GM21619 (cell line): ENCODE measurements around the gene PTPRG.

ENCODE experiments used
- ATAC-seq: cut with Tn5 transposase; IDR thresholded peaks from one replicate; pipeline ENCODE4 v1.9.1; 2021; ENCODE audit not compliant: unreplicated experiment

PTPRG gene

DNA sequence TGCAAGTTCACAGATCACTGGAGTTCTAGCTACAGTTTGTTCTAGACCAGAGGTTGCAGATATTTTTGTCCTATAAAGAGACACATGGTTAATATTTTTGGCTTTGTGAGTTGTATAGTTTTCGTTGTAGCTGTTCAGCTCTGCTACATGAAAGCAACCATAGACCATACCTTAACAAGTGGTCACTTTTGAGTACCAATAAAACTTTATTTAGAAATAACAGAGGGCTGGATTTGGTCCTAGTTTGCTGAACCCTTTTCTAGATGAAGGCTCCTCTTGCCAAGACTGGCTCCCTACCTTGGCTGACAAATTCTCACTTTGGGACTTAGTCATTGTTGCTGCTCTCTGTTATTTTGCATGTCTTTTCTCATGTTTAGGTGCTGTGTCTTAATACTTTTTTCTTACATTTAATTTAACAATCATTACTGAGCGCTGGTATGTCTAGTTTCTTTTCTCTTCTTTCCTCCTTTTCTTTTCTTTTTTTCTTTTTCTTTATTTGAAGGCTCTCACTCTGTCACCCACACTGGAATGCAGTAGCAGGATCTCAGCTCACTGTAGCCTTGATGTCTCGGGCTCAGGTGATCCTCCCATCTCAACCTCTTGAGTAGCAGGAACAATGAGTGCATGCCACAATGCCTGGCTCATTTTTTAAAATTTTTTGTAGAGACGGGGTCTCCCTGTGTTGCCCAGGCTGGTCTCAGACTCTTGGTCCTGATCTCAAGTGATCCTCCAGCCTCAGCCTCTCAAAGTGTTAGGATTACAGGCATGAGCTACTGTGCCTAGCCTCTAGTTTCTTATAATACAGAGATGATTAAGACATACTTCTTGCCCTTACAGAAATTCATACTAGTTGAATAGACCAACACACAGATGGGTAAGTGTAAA is 227.5 kb downstream of the PTPRG start:
- no peak for ATAC-seq

- no peak for ATAC-seq
Observed at GRCh38 chr3:61789861-61790260, 228.5 kb downstream of the PTPRG start.

- no peak for ATAC-seq
Observed at GRCh38 chr3:61790411-61790810, 229.0 kb downstream of the PTPRG start.

GRCh38 chr3:61793056-61793455 is 231.7 kb downstream of the PTPRG start:
- ATAC-seq = no peak

- ATAC-seq = no peak
Observed at GRCh38 chr3:61793521-61793920, 232.2 kb downstream of the PTPRG start.

- ATAC-seq = no peak
Observed at GRCh38 chr3:61794341-61794740, 233.0 kb downstream of the PTPRG start.

GRCh38 chr3:61794961-61795360 is 233.6 kb downstream of the PTPRG start:
- ATAC-seq = no peak

GRCh38 chr3:61796088-61796680 is 234.8 kb downstream of the PTPRG start:
- ATAC-seq = no peak

- ATAC-seq = no peak
Observed at GRCh38 chr3:61796911-61797310, 235.5 kb downstream of the PTPRG start.

DNA sequence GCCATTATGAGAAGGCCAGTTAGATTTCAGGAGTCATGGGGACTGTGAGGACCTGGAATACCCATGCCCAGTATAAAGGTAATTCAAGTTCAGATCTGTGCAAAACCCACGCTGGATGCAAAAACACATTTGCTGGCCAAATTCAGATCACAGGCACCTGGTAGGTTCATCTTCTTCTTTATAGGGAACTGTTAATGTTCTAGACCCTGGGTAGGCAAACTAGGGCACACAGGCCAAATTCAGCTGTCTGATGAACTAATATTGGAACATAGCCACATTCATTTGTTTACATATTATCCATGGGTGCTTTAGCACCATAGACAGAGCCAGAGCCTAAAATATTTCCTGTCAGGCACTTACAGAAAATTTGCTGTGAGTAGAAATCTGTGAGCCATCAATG is 241.4 kb downstream of the PTPRG start:
- ATAC-seq = no peak

GRCh38 chr3:61803983-61804382 is 242.6 kb downstream of the PTPRG start:
- no peak for ATAC-seq

DNA sequence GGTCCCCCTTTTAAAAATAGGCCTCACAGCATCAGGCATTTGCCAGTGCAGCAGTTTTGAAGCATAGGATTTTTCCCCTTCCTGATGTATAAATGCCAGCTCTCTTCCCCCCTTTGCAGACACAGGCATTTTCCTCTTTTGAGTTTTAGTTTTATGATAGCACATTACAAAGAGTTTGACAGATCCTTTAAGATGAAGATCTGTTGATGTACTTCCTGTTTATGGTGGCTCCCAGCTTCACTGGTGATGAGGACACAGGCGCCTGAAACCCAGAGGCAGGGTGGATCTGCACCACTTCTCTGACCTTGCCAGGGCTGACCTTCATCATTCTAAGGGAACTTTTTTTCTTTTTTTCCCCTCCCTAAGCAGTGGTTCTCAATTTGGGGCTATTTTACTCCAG is 243.4 kb downstream of the PTPRG start:
- no peak for ATAC-seq

GRCh38 chr3:61805510-61806080 is 244.2 kb downstream of the PTPRG start:
- ATAC-seq = no peak

- no peak for ATAC-seq
Observed at GRCh38 chr3:61806810-61807209, 245.4 kb downstream of the PTPRG start.

DNA sequence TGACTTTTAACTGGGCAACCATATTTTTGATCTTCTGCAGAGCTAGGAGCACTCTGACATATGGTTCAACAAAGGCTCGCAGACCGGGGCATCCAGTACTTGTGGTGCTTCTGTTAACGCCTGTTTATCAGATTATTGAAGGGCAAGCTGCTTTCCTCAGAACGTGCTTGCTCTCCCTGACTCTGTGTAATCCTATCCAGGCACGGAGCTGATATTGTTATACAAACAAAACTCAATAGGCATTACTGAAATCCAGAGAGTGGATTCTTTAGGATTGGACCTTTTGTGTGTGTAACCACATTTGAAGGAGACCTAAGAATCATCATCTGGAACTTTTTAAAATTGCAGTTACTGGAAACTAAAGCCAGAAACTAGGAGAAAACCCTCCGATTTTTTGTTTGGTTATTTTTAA is 246.5 kb downstream of the PTPRG start:
- ATAC-seq = no peak

- no peak for ATAC-seq
Observed at GRCh38 chr3:61808526-61808925, 247.2 kb downstream of the PTPRG start.

DNA sequence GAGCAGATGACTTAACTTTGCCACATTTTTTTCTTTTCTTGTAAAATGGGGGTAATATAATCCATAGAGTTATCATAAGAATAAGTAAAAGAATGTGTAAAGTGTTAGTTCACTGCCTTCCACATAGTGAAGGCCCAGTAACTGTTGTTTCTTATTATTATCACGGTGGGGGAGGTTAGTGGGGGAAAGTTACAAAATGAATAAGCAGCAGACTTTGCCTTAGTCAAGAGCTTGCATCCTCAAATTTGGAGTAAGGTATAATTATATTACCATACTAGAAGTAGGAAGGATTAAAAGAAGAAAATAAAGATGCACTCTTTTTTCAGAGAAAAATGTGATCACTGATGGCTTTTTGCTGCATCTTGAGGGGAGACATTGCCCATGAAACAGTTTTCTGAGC is 247.6 kb downstream of the PTPRG start:
- no peak for ATAC-seq

DNA sequence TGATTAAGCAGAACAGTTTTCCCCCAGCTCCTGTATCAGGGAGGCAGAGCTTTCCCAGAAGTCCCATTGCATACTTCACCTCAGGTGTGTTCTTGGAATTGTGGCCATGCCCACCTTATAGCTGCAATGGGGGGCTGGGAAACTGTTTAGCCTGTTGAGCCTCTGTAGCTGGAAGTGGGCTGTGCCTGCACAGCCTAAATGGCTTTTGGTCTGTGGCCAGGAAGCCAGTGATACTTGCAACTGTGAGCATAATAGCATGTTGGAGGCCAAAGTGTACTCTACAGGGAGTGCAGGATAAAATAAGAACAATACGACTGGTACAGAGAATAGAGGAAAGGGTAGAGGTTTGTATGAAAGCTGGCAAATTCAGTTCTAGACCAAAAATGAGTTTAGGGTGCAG is 248.5 kb downstream of the PTPRG start:
- no peak for ATAC-seq

GRCh38 chr3:61810953-61811497 is 249.7 kb downstream of the PTPRG start:
- ATAC-seq = no peak

- no peak for ATAC-seq
Observed at GRCh38 chr3:61811652-61812051, 250.3 kb downstream of the PTPRG start.

- ATAC-seq = no peak
Observed at GRCh38 chr3:61812085-61812484, 250.7 kb downstream of the PTPRG start.

- ATAC-seq = no peak
Observed at GRCh38 chr3:61812517-61812916, 251.1 kb downstream of the PTPRG start.
